GM21447 (cell line): ENCODE data around the gene HMCN1.

Experiments used
- ATAC-seq: cut with Tn5 transposase; IDR thresholded peaks from one replicate; pipeline ENCODE4 v1.9.1; 2021; ENCODE audit not compliant: unreplicated experiment

The HMCN1 gene

DNA sequence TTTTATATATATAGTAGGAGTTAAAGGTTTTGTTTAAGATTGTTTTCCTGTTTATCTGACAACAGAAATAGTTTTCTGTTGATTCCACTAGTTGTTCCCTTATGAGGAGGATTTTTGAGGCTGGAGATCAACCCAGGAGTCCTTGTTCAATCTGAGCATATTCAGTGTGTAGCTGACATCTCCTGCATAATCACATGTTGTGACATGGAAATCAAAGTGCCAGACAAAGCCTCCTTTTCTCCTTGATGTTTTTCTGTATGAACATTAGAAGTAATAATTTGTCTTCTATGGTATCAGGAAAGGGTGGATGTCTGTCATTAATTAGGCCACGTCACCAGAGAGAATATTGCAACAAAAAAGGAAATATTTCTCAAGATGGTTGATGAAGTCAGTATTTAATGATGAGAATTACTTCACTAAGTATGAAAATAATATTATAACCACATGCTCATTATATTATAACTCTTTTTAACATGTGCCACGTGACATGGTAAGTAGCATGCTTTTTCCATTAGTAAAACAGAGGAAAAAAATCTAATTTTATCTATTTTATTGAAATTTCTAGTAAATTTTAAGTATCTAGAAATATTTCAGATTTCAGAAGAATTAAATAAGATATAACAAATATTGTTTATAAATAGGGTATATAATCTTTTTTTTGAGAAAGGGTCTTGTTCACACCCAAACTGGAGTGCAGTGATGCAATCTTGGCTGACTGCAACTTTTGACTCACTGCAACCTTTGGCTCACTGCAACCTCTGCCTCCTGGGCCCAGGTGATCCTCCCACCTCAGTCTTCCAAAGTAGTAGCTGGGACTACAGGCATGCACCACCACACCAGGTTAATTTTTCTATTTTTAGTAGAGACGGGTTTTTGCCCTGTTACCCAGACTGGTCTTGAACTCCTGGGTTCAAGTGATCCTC is 223.5 kb downstream of the HMCN1 start:
- ATAC-seq, result no peak

DNA sequence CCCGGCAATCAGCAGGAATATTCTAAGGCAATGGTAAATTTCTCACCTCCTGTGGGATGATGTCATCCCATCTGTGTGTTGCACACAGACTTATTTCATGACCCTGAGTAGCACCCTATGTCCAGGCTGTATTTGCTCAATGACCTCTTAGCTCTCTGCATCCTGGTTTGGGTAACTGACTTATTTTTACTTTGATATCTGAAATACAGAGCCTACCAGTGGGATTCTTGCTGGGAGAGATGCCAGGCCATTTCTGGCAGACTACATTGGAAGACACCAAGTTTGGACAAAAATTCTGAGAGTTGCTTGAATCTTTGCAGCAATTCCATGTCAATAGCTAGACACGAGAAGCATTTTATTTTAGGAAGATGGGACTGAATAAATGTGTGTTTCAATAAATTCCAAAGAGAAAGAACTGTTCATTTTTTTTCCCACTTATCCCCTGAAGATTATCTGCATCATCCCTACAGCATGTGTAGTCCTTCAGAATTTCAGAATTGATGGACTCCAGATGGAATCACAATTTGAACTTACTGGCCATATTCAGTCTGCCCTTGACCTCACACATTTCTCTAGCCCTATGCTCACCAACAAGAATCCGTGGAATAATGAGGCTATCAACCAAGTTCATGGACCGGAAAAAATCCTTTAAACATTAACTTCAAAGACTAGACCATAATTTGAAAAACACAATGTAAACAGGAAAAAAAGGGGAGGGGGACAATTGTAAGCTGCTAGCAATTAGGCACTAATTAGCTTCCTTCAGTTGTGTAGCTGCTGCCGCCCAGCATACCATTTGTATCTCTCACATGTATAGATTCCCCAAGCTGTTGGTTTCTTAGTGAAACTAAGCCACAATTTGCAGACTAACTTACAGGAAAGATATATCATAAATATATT is 226.5 kb downstream of the HMCN1 start:
- no peak for ATAC-seq

DNA sequence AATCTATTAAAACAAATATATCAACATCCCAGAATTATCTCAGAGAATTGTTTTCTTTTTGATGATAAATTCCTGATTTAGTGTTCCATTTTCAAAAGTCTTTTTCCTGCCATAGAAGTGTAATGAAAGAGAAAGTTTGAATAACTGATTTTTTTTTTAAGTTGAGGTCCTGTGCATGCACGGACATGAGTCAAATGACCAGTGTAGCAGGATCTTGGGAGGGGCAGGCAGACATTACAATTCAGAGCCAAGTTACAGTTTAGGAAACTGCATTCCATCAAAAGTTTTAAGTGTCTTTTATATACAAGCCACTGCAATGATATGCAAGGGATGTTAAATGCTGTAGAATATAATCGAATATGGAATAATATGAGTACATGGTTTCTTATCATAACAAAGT is 227.5 kb downstream of the HMCN1 start:
- no peak for ATAC-seq

DNA sequence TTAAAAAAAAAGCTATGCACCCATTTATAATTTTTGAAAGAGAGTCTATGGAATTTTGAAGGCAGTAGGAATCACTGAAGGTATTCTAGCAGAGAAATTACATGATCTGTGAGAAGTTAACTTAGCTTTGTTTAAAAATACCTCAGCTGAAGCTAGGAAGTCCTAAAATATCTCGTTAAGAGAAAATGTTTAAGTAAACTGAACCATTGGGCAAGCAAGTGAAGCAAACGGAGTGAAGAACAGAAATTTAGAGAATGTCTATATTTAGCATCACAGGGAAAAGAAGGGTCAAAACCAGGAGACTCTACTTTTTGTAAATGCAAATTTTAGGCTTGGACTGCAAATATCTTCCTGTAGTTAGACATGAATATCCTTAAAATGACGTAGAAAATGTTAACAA is 230.8 kb downstream of the HMCN1 start:
- ATAC-seq, result no peak

DNA sequence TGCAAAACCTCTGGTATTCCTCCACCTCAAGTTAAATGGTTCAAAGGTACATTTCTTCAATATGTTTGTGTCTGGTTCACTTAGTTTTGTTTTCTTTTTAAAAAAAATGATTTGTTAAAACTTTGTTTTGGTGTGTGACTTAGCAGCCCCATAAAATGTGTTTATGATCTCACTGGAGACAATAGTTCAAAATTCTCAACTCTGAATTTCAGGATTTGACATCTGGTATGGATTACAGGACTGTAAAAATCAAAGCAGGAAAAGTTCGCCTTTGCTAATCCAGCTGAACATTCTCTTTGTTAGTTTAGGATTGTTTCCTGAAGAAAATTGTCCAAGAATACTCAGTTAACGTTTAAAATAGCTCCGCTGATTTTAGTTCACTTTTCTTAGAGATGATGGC is 231.7 kb downstream of the HMCN1 start:
- ATAC-seq, result no peak

GRCh38 chr1:185966471-185966870 is 232.3 kb downstream of the HMCN1 start:
- ATAC-seq, result no peak

- no peak for ATAC-seq
Observed at GRCh38 chr1:185969028-185969427, 234.8 kb downstream of the HMCN1 start.

DNA sequence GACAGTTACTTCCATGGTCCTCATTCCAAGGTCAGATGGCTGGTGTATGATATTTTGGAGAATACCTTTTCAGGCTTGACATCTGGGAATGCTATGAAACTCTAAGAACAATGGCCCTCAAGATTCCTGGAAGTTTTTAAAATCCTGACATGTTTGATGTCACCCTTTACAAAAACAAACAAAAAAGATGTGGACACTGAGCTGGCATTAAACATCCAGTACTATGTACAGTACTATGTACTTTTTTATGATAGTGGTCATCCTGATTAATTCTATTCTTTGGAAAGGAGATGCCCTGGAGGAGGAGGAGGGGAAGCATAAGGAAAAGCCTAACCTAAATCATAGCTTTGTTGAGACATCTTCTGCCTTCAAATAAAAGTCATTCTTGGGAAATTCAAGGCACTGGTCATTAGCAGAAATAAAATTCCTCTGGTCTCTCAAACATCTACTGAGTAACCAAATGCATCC is 235.4 kb downstream of the HMCN1 start:
- ATAC-seq, result no peak

- no peak for ATAC-seq
Observed at GRCh38 chr1:185971688-185972087, 237.5 kb downstream of the HMCN1 start.

GRCh38 chr1:185972096-185972850 is 238.1 kb downstream of the HMCN1 start:
- no peak for ATAC-seq

- no peak for ATAC-seq
Observed at GRCh38 chr1:185973645-185974044, 239.5 kb downstream of the HMCN1 start.

DNA sequence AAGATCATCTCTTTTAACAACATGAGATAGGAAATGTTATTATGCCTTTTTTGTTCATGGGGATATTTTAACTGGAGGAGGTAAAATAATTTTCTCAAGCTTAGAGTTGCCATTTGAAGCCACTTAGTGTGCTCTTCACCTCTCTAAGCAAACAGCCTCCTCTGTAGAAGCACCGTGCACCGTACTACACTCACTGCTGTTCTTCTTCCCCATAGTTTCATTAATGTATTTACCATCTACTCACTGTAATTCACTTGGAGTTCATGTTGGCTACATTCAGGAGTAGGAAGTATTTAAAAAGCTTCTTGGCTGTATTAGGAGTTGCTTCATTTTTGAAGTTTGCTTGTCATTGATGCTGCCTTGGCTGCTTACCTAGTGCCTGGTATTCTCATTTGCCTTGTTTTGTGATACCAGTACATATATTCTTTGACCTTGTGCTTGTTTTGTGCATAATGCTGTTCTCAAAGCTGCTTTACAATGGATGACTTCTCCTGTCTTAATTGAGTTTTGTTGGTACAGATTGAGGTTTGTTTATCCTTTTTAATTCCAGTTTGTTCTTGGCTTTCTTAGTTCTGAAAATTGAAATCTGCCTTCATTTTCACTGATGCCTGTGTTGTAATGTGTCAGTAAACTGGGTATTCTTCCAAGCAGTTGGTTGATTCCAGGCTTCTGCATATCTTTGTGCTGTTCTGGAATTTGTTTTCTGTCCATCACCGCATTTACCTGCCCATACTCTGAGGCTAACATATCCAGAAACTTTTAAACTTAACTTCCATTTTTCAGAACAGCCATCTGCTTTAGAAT is 240.4 kb downstream of the HMCN1 start:
- ATAC-seq, result no peak

DNA sequence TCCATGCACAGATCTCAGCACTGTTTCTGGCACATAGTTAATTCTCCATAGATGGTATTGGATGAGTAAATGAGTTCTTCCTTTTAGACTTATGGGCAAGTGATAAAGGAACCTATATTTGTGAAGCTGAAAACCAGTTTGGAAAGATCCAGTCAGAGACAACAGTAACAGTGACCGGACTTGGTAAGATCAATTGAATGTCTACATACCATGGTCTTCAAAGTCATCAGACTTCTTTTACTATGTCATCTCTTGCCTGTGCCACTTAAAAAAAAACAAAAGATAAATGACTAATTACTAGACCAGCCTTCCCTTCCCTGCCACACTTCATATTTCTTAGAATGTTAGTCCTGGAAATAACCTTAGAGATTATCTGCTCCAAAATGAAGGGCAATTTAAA is 246.7 kb downstream of the HMCN1 start:
- no peak for ATAC-seq

- no peak for ATAC-seq
Observed at GRCh38 chr1:185984113-185984836, 250.1 kb downstream of the HMCN1 start.

DNA sequence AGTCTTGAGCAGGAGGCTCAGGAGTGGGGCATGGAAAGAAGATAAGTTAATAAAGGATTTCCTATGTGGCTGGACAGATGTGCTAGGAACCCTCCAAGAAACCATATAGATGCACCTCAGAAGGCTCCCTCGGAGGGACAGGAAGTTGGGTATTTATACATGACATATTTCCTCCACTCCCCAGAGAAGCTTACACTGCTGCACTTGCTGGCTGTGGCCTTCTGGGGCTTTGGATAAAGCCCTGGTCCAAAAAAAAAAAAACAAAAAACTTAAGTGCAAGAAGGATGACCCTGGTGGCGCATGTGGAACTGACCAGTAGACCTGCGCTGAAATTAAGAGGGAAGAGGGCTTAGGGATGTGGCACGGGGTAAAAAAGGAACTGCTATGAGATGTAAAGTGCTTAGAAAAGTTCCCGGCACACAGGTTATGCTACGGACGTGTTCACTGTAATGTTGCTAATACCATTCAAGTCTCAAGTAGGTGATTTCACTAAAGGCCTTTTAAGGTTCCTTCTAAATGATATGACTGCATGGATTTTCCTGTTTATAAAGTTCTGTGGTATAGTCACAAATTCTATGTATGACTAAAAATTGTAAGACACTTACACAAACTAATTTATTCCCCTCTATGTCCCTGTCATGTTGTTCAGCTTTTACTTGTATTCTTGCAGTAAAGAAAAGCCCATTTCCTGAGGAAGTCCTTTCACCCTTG is 253.6 kb downstream of the HMCN1 start:
- ATAC-seq, result no peak

- ATAC-seq, result no peak
Observed at GRCh38 chr1:185990565-185990964, 256.4 kb downstream of the HMCN1 start.

GRCh38 chr1:185991266-185991665 is 257.1 kb downstream of the HMCN1 start:
- ATAC-seq, result no peak

DNA sequence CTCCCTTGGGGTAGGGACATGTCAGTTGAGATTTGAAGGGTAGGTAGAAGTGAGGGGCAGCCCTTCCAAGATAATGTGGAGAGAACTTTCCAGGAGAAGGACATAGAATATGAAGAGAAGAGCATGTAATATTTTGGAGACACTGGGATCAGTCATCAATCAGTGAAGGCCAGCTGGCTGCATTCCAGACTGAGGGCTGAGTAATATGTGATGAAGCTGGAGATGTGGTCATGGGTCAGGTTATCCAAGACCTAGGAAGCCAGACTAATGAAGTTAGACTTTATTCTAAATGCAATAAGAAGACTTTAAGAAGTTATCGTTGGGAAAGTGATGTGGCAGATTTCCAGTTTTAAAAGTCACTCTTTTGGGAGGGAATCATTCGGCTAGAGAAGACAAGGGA is 262.0 kb downstream of the HMCN1 start:
- no peak for ATAC-seq

GRCh38 chr1:185998391-185998790 is 264.2 kb downstream of the HMCN1 start:
- no peak for ATAC-seq
